H1 (cell line): ENCODE results near the gene TMEM253. TPM values are rescaled to one million over a fixed set of nuclear protein-coding genes. Genes with fewer than 3 reads are reported as not detected.

Experiments used
- CTCF ChIA-PET: fragments of 300-600 bp; sonication (Branson Sonifier 250); formaldehyde crosslinking; loops from one replicate; lab custom pipeline; 2021; ENCODE audit not compliant: partially characterized antibody; lab: Charles Lee
- POLR2A ChIA-PET: fragments of 300-600 bp; sonication (Branson Sonifier 250); formaldehyde crosslinking; loops from one replicate; lab custom pipeline; 2021; ENCODE audit warnings: inconsistent platforms; ENCODE audit not compliant: partially characterized antibody; lab: Charles Lee
- DNase-seq, 2 experiments: peaks; one replicate each; pipeline versions ENCODE4 v3.0.0 to v3.0.0-alpha.2; 2010 to 2022; ENCODE audit warnings: low spot score in 2 of 2, low read depth in 1 of 2, mixed read lengths in 1 of 2
- FAIRE-seq: peaks from 2 replicates; lab custom pipeline; 2011; peaks lifted over from hg19 to GRCh38; lab: Jason Lieb, UNC
- H2AFZ ChIP-seq: 2 replicates; pipeline ENCODE4 v1.8.1; 2012; ENCODE audit warnings: low read length, inconsistent platforms
- H2AK5ac ChIP-seq: 2 replicates; pipeline ENCODE4 v1.6.1; 2013; ENCODE audit warnings: low read depth, low read length
- H2BK120ac ChIP-seq: replicated peaks from 2 replicates; pipeline ENCODE3; 2013; ENCODE audit warnings: low read depth, low read length, inconsistent platforms
- H2BK12ac ChIP-seq: 2 replicates; pipeline ENCODE4 v1.6.1; 2013; ENCODE audit warnings: low read depth, low read length
- H2BK15ac ChIP-seq: 2 replicates; pipeline ENCODE4 v1.6.1; 2013; ENCODE audit warnings: low read length
- H2BK20ac ChIP-seq: 2 replicates; pipeline ENCODE4 v1.6.1; 2013; ENCODE audit warnings: low read length
- H2BK5ac ChIP-seq: 2 replicates; pipeline ENCODE4 v1.6.1; 2013; ENCODE audit warnings: low read depth, low read length
- H3K14ac ChIP-seq: 2 replicates; pipeline ENCODE4 v1.6.1; 2013; ENCODE audit warnings: inconsistent platforms; ENCODE audit not compliant: insufficient read length
- H3K18ac ChIP-seq: 2 replicates; pipeline ENCODE4 v1.6.1; 2013; ENCODE audit warnings: low read length; ENCODE audit errors: extremely low read depth
- H3K23ac ChIP-seq: 2 replicates; pipeline ENCODE4 v1.6.1; 2013; ENCODE audit warnings: inconsistent platforms; ENCODE audit not compliant: insufficient read length
- H3K23me2 ChIP-seq: 2 replicates; pipeline ENCODE4 v1.6.1; 2013; ENCODE audit warnings: low read depth, low read length
- H3K27ac ChIP-seq: 2 replicates; pipeline ENCODE4 v1.6.1; 2011; ENCODE audit warnings: low read depth, low read length, inconsistent platforms
- H3K27me3 ChIP-seq, 4 experiments: replicated peaks in 1 of 4; 1 replicate in 1 of 4; 2 replicates in 3 of 4; pipeline versions ENCODE4 v1.6.1 to v1.8.1; 2011 to 2013; ENCODE audit warnings: low read length in 3 of 4, mild to moderate bottlenecking in 3 of 4, inconsistent platforms in 2 of 4, mixed read lengths in 2 of 4, moderate library complexity in 1 of 4; ENCODE audit not compliant: control insufficient read depth in 3 of 4, insufficient read depth in 3 of 4; ENCODE audit errors: extremely low read depth in 1 of 4
- H3K36me3 ChIP-seq, 4 experiments: 2 replicates each; pipeline versions ENCODE4 v1.6.1 to v1.8.1; 2011 to 2013; ENCODE audit warnings: mild to moderate bottlenecking in 4 of 4, low read length in 3 of 4, moderate library complexity in 2 of 4, control low read depth in 1 of 4, inconsistent platforms in 1 of 4; ENCODE audit not compliant: insufficient read depth in 4 of 4, control insufficient read depth in 2 of 4
- H3K4ac ChIP-seq: replicated peaks from 2 replicates; pipeline ENCODE3; 2013; ENCODE audit warnings: low read length, low read depth, mixed read lengths, inconsistent platforms; ENCODE audit not compliant: insufficient read length
- H3K4me1 ChIP-seq, 4 experiments: replicated peaks in 1 of 4; 1 replicate in 1 of 4; 2 replicates in 3 of 4; pipeline versions ENCODE4 v1.6.1 to v1.8.1; 2011 to 2013; ENCODE audit warnings: low read length in 3 of 4, inconsistent platforms in 2 of 4, mixed read lengths in 1 of 4; ENCODE audit not compliant: insufficient read depth in 4 of 4, control insufficient read depth in 3 of 4
- H3K4me2 ChIP-seq, 2 experiments: 2 replicates each; pipeline versions ENCODE4 v1.6.1 to v1.8.1; 2011 to 2013; ENCODE audit warnings: low read depth in 2 of 2, low read length in 2 of 2, control low read depth in 1 of 2, inconsistent platforms in 1 of 2, mild to moderate bottlenecking in 1 of 2; ENCODE audit not compliant: insufficient read depth in 1 of 2
- H3K4me3 ChIP-seq, 4 experiments: fragments of 200-600, 300-600 bp in 1 of 4; sonication (generic), shearing (Covaris generic), sonication (Bioruptor Twin) in 1 of 4; 2 replicates each; pipeline versions ENCODE4 v1.5.1 to v1.8.1; 2011 to 2016; ENCODE audit warnings: low read length in 4 of 4, low read depth in 3 of 4, control low read depth in 2 of 4, inconsistent platforms in 2 of 4, mild to moderate bottlenecking in 2 of 4, mixed read lengths in 1 of 4, moderate library complexity in 1 of 4; ENCODE audit not compliant: insufficient read depth in 2 of 4; ENCODE audit errors: extremely low read depth in 1 of 4
- H3K56ac ChIP-seq: replicated peaks from 2 replicates; pipeline ENCODE3; 2013; ENCODE audit warnings: low read depth, mild to moderate bottlenecking, mixed read lengths, low read length, inconsistent platforms; ENCODE audit not compliant: insufficient read length
- H3K79me1 ChIP-seq: 2 replicates; pipeline ENCODE4 v1.6.1; 2013; ENCODE audit warnings: low read depth, low read length, control low read depth
- H3K79me2 ChIP-seq, 2 experiments: 2 replicates each; pipeline versions ENCODE4 v1.6.1 to v1.8.1; 2012 to 2013; ENCODE audit warnings: low read length in 2 of 2, mild to moderate bottlenecking in 2 of 2, inconsistent platforms in 1 of 2; ENCODE audit not compliant: insufficient read depth in 2 of 2, control insufficient read depth in 1 of 2
- H3K9ac ChIP-seq, 4 experiments: replicated peaks in 1 of 4; 1 replicate in 1 of 4; 2 replicates in 3 of 4; pipeline versions ENCODE4 v1.6.1 to v1.8.1; 2011 to 2013; ENCODE audit warnings: low read depth in 3 of 4, low read length in 3 of 4, control low read depth in 2 of 4, mild to moderate bottlenecking in 2 of 4, moderate library complexity in 2 of 4, inconsistent platforms in 1 of 4; ENCODE audit errors: extremely low read depth in 1 of 4
- H3K9me3 ChIP-seq, 2 experiments: 2 replicates each; pipeline versions ENCODE4 v1.6.1 to v1.8.1; 2012 to 2013; ENCODE audit warnings: mild to moderate bottlenecking in 2 of 2, moderate library complexity in 2 of 2, control low read depth in 1 of 2, inconsistent platforms in 1 of 2, low read depth in 1 of 2, low read length in 1 of 2, mixed read lengths in 1 of 2; ENCODE audit not compliant: insufficient read depth in 2 of 2
- H4K20me1 ChIP-seq, 2 experiments: replicated peaks in 1 of 2; 2 replicates each; pipeline versions ENCODE3 to v1.8.1; 2011 to 2013; ENCODE audit warnings: inconsistent platforms in 2 of 2, low read length in 2 of 2, mild to moderate bottlenecking in 1 of 2; ENCODE audit not compliant: insufficient read depth in 2 of 2, control insufficient read depth in 1 of 2
- H4K5ac ChIP-seq: 2 replicates; pipeline ENCODE4 v1.6.1; 2013; ENCODE audit warnings: low read length, low read depth, mixed read lengths, inconsistent platforms; ENCODE audit not compliant: insufficient read length
- H4K8ac ChIP-seq: 2 replicates; pipeline ENCODE4 v1.8.0; 2013; ENCODE audit warnings: mild to moderate bottlenecking, moderate library complexity, low read length, inconsistent platforms; ENCODE audit not compliant: insufficient read depth; ENCODE audit errors: extremely low read depth
- H4K91ac ChIP-seq: replicated peaks from 2 replicates; pipeline ENCODE3; 2013; ENCODE audit warnings: low read length, mixed read lengths, inconsistent platforms; ENCODE audit not compliant: insufficient read length
- ATF2 ChIP-seq: IDR thresholded peaks from 2 replicates; pipeline ENCODE4 v1.6.1; 2012; ENCODE audit warnings: low read length, inconsistent platforms
- BRCA1 ChIP-seq: IDR thresholded peaks from 2 replicates; pipeline ENCODE4 v1.6.1; 2012; ENCODE audit warnings: low read depth, low read length, improper control_type of control experiment
- CHD2 ChIP-seq: IDR thresholded peaks from 2 replicates; pipeline ENCODE4 v1.6.1; 2012; ENCODE audit warnings: low read length, improper control_type of control experiment
- EZH2 ChIP-seq: fragments of 200-600 bp; sonication (generic); IDR thresholded peaks from 2 replicates; pipeline ENCODE4 v1.7.1; 2012; ENCODE audit warnings: low read depth, mild to moderate bottlenecking, moderate library complexity, low read length, inconsistent platforms; ENCODE audit not compliant: severe bottlenecking
- GABPA ChIP-seq: IDR thresholded peaks from 2 replicates; pipeline ENCODE4 v1.6.1; 2011; ENCODE audit warnings: mild to moderate bottlenecking, low read length, moderate library complexity, borderline replicate concordance; ENCODE audit not compliant: insufficient read depth
- RBBP5 ChIP-seq: IDR thresholded peaks from 2 replicates; pipeline ENCODE4 v1.7.1; 2012; ENCODE audit warnings: low read depth, mild to moderate bottlenecking, inconsistent platforms, low read length, moderate library complexity, borderline replicate concordance
- SIX5 ChIP-seq: IDR thresholded peaks from 2 replicates; pipeline ENCODE4 v1.6.1; 2011; ENCODE audit warnings: mild to moderate bottlenecking, low read depth, low read length
- USF2 ChIP-seq: IDR thresholded peaks from 2 replicates; pipeline ENCODE4 v1.6.1; 2011; ENCODE audit warnings: low read length, improper control_type of control experiment
- WGBS, 2 experiments: shearing (Covaris generic) in 1 of 2; methylation state at CpG; one replicate each; pipeline versions ENCODE4 v1.1.6 to v1.1.7; 2013 to 2015; ENCODE audit warnings: low lambda C conversion rate in 2 of 2, mixed read lengths in 2 of 2, inconsistent platforms in 1 of 2, low coverage in 1 of 2, missing lambda C conversion rate in 1 of 2; ENCODE audit not compliant: insufficient replicate concordance in 2 of 2, insufficient coverage in 1 of 2, insufficient read length in 1 of 2; ENCODE audit errors: extremely low coverage in 1 of 2, missing lambda C conversion rate in 1 of 2; 5-methylcytosine and 5-hydroxymethylcytosine counted together
- polyA plus RNA-seq, 7 experiments: library from polyadenylated mRNA; depleted of rRNA in 3 of 7; stranded (reverse) in 5 of 7; unstranded in 2 of 7; fragments of >200 nt in 5 of 7; fragments of 200-250 nt in 2 of 7; gene quantifications; 1 replicate in 5 of 7; 2 replicates in 1 of 7; 4 replicates in 1 of 7; pipeline versions ENCODE4 v1.2.1 to v1.2.3, GENCODE V29; 2011 to 2013; ENCODE audit warnings: missing spikeins in 2 of 7, mixed read lengths in 2 of 7
- total RNA-seq: library from RNA; stranded (reverse); fragmentation: NEBNext Ultra II Directional; extraction: Animal tissue kit (Norgen Biotek cat#: 25700); gene quantifications from 2 replicates; pipeline ENCODE4 v1.2.1, GENCODE V29; 2021

TMEM253 gene
- total and polyA plus RNA-seq, 2 of the 8 experiments (the other 6 are each of a cell fraction or from before 2014, with no cell fraction given): 1.9 to 2.2 TPM

DNA sequence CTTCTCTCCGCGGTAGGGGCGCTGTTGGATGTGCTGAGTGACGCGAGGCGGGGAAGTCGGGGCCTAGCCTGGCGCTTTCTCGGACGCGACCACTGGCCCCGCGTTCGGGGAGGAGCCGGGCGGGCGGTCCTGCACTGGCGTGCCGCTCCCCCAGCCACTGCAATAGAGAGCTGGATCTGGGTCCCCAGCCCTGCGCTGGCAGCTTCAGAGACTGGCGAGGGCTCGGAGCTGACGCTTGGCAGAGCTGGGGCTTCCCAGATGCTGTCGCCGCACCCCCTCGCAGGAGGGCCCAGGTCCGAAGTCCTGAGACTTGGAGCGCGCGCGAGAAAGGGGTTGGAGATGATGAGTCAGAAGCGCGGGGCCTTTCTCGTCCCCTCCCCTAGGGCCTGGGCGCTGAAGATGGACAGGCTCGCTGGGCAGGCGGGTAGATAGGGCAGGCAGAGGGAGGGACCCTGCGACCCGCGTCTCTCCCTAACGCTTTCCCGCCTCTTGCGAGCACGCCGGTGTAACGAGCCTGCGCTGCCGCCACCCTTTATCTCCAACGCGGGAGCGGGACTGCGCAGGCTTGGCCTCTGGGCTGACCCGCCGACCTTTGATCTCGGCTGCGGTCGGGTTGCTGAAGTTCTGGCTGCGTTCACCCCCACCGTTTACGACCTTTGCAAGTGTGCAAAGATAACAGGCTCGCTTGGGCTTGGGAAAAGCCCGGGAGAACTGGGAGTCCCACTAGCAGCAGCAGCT is 3.0 kb downstream of the TMEM253 start:
- Histone ChIP-seq H3K79me2 (peaks cover 0 to 30% of the 10 kb centered on the region in 2 experiments; a peak in 3 of 4 replicates), H2AFZ (no peak overlapping the region; the same call in 1 of the 2 replicates), H3K27ac (peak overlapping the region; percentile 99), H3K9me3 (no peaks in the 10 kb centered on the region), H4K20me1 (no peaks in the 10 kb centered on the region), H3K9ac (peak overlapping the region; percentile 93 to 99 (median 97)), H3K56ac (peak overlapping the region; percentile 96), H4K8ac (peak overlapping the region; percentile 98; the same call in 1 of the 2 replicates), H2BK5ac (peak overlapping the region; percentile 97), H3K23ac (no peak overlapping the region), H3K27me3 (no peaks in the 10 kb centered on the region), H2BK120ac (peak overlapping the region; percentile 88), H3K23me2 (peaks cover 7% of the 10 kb centered on the region), H2BK12ac (peak overlapping the region; percentile 78), H3K4me1 (peaks cover 2 to 25% (median 9%) of the 10 kb centered on the region in 4 experiments; a peak in 5 of 7 replicates), H3K18ac (peak overlapping the region; percentile 95), H3K4me2 (peak overlapping the region; percentile 83 to 90), H3K4ac (peak overlapping the region; percentile 87), H2BK15ac (peak overlapping the region; percentile 5; the same call in 1 of the 2 replicates), H2BK20ac (peak overlapping the region; percentile 92; the same call in 1 of the 2 replicates), H3K79me1 (no peaks in the 10 kb centered on the region), H3K14ac (no peak overlapping the region), H4K91ac (peak overlapping the region; percentile 96), H3K36me3 (no peaks in the 10 kb centered on the region), H2AK5ac (no peak overlapping the region), H3K4me3 (peak overlapping the region; percentile 49 to 83 (median 80)), H4K5ac (peak overlapping the region; percentile 87)
- FAIRE-seq (no peak), DNase-seq (peak; percentile 80 to 96)
- 2% methylated on average over 54 of the region's 62 CpGs; no CpG with 5 or more reads in 1 of the 2 experiments for WGBS, 2 experiments
- ChIA-PET CTCF (interaction anchor here (0.9 to 11.0 kb wide), 29 partner anchors 10 to 279 kb away, joined by 3 to 239 read pairs (median 6); partner anchors contain the start of gene ARHGEF40), POLR2A (interaction anchor here (0.8 to 7.2 kb wide), 14 partner anchors 10 to 101 kb away, joined by 3 to 121 read pairs (median 5); partner anchors contain the start of genes ARHGEF40 and NDRG2)
- TF ChIP-seq SIX5: no peak
- TF ChIP-seq EZH2: no peak
- TF ChIP-seq CHD2: peak; percentile 95
- no peak for TF ChIP-seq USF2
- TF ChIP-seq GABPA: no peak
- TF ChIP-seq ATF2: no peak
- TF ChIP-seq RBBP5: peak; percentile 28; the same call in 1 of the 2 replicates
- TF ChIP-seq BRCA1: peak; percentile 82
